Measurements from ENCODE around the gene NUDT19. TPM values are rescaled to one million over a fixed set of nuclear protein-coding genes. Genes with fewer than 3 reads are reported as not detected.

NUDT19 gene
- total RNA-seq, 1 donor from 2014 or later = 3.2 TPM

- peak within 1 kb of the TSS; percentile 97 for H3K4me3 Mint-ChIP-seq (ENCODE audit: unreplicated experiment)
Observed at GRCh38 chr19:32674931-32675719, 16.5 kb upstream of the NUDT19 start, which contains the start of gene ANKRD27. TSS of gene ANKRD27 (minus strand) at chr19:32675180. CDS start at chr19:32659015, 16,165 bp downstream.

DNA sequence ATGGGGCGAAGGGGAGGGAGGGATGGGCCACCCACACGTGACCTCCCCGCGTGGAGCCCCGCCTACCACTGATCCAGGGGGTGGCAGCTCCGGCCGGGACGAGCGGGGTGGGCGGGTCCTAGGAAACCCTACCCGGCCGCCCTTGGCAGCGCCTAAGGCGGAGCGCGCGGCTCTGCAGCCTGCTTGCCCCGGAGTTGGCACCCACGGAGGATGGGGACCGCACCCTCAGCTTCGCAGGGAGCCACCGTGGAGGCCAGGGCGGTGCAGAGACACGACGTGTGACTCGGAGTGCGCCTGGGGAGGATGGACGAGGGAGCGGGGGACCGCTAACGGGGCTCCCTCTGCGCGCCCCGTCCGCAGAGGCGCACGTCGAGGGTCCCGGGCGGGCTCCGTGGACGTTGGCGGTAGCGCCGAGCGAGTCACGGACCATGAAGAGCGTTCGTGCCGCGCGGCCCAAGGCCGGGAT is 15.9 kb upstream of the NUDT19 start, which contains the start of gene RGS9BP:
Gene RGS9BP, plus strand, starts transcription at position 129 of the 466 bp plus-strand sequence. CDS start 416 bp downstream, outside the sequence.
- Mint-ChIP-seq H3K4me3 (ENCODE audit: unreplicated experiment) (peak within 1 kb of the TSS; percentile 73), H3K36me3 (ENCODE audit: unreplicated experiment) (no peaks in the 10 kb centered on the region), H3K27me3 (ENCODE audit: unreplicated experiment) (peaks cover 9% of the 10 kb centered on the region), H3K27ac (ENCODE audit: unreplicated experiment) (no peak within 1 kb of the TSS), H3K9me3 (ENCODE audit: unreplicated experiment) (peaks cover 1% of the 10 kb centered on the region), H3K4me1 (ENCODE audit: low read depth, unreplicated experiment) (peaks cover 2% of the 10 kb centered on the region)
- TF ChIP-seq, protein P1, sequence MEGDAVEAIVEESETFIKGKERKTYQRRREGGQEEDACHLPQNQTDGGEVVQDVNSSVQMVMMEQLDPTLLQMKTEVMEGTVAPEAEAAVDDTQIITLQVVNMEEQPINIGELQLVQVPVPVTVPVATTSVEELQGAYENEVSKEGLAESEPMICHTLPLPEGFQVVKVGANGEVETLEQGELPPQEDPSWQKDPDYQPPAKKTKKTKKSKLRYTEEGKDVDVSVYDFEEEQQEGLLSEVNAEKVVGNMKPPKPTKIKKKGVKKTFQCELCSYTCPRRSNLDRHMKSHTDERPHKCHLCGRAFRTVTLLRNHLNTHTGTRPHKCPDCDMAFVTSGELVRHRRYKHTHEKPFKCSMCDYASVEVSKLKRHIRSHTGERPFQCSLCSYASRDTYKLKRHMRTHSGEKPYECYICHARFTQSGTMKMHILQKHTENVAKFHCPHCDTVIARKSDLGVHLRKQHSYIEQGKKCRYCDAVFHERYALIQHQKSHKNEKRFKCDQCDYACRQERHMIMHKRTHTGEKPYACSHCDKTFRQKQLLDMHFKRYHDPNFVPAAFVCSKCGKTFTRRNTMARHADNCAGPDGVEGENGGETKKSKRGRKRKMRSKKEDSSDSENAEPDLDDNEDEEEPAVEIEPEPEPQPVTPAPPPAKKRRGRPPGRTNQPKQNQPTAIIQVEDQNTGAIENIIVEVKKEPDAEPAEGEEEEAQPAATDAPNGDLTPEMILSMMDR (IDR thresholded peaks at IDR 0.05; ENCODE audit: partially characterized antibody, unreplicated experiment) = no peak
- peak; percentile 69 for DNase-seq

More at GRCh38 chr19:32674931-32675719, 16.5 kb upstream of the NUDT19 start, which contains the start of gene ANKRD27:
- no peaks in the 10 kb centered on the region for H3K36me3 Mint-ChIP-seq (ENCODE audit: unreplicated experiment)
- DNase-seq = peak; percentile 98
- peaks cover 1% of the 10 kb centered on the region for H3K9me3 Mint-ChIP-seq (ENCODE audit: unreplicated experiment)
- TF ChIP-seq, protein P1 (IDR thresholded peaks at IDR 0.05; ENCODE audit: partially characterized antibody, unreplicated experiment) = no peak
- H3K27me3 Mint-ChIP-seq (ENCODE audit: unreplicated experiment) = peaks cover 9% of the 10 kb centered on the region
- peak within 1 kb of the TSS; percentile 87 for H3K27ac Mint-ChIP-seq (ENCODE audit: unreplicated experiment)
- H3K4me1 Mint-ChIP-seq (ENCODE audit: low read depth, unreplicated experiment) = peaks cover 2% of the 10 kb centered on the region

GRCh38 chr19:32676186-32676894 is 15.3 kb upstream of the NUDT19 start:
- Mint-ChIP-seq H3K9me3 (ENCODE audit: unreplicated experiment) (peaks cover 1% of the 10 kb centered on the region), H3K27ac (ENCODE audit: unreplicated experiment) (no peak overlapping the region), H3K4me1 (ENCODE audit: low read depth, unreplicated experiment) (peaks cover 2% of the 10 kb centered on the region), H3K36me3 (ENCODE audit: unreplicated experiment) (no peaks in the 10 kb centered on the region), H3K4me3 (ENCODE audit: unreplicated experiment) (no peak overlapping the region), H3K27me3 (ENCODE audit: unreplicated experiment) (peaks cover 9% of the 10 kb centered on the region)
- TF ChIP-seq, protein P1 (IDR thresholded peaks at IDR 0.05; ENCODE audit: partially characterized antibody, unreplicated experiment) = no peak
- DNase-seq = peak; percentile 42

GRCh38 chr19:32676895-32677359 is 14.7 kb upstream of the NUDT19 start:
- peaks cover 9% of the 10 kb centered on the region for H3K27me3 Mint-ChIP-seq (ENCODE audit: unreplicated experiment)
- peaks cover 2% of the 10 kb centered on the region for H3K4me1 Mint-ChIP-seq (ENCODE audit: low read depth, unreplicated experiment)
- H3K27ac Mint-ChIP-seq (ENCODE audit: unreplicated experiment) = no peak overlapping the region
- H3K9me3 Mint-ChIP-seq (ENCODE audit: unreplicated experiment) = peaks cover 1% of the 10 kb centered on the region
- no peak overlapping the region for H3K4me3 Mint-ChIP-seq (ENCODE audit: unreplicated experiment)
- no peak for DNase-seq
- no peaks in the 10 kb centered on the region for H3K36me3 Mint-ChIP-seq (ENCODE audit: unreplicated experiment)
- TF ChIP-seq, protein P1 (IDR thresholded peaks at IDR 0.05; ENCODE audit: partially characterized antibody, unreplicated experiment) = no peak
